ENCODE measurements around the gene TRIM58.

DNA sequence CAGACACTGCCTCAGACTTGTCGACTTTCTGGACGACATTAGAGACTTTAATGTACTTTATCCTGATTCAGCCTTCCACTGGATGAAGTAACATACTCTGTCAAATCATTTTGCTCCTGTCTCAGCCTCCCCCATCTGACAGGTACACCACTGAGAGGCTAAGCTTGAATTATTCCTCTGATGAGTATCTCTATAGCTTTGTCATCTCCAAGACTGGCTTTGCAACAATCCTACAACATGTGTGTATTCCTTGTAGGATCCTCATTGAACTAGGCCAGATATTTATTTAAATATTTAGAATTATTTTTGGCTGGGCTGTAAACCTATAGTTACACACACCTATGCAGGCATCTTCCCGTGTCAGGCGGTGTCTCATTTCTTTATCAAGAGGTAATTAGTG lies 1.1 kb upstream of the TRIM58 start:
- TF ChIP-seq POLR2AphosphoS5 (IDR thresholded peaks at IDR 0.05; ENCODE audit: low read depth, low read length): no peak
- TF ChIP-seq TAF1 (IDR thresholded peaks at IDR 0.05; ENCODE audit: borderline replicate concordance, insufficient read depth, low read length): no peak
- TF ChIP-seq REST (IDR thresholded peaks at IDR 0.05; ENCODE audit: insufficient read depth in 1 of 2, low read depth in 2 of 2, low read length in 2 of 2): no peak

Measured in PFSK-1 (cell line).